ENCODE measurements around the gene PRPF38A. TPM values are rescaled to one million over a fixed set of nuclear protein-coding genes. Genes with fewer than 3 reads are reported as not detected.

The PRPF38A gene
- polyA plus RNA-seq (2013), result 51.9 TPM

- peak; percentile 98 to 99 (median 99) for DNase-seq
- no peaks in the 10 kb centered on the region for H3K27me3 ChIP-seq (replicated peaks in 2 of 5; ENCODE audit: control insufficient read depth in 4 of 5, insufficient read depth in 5 of 5, low read length in 4 of 5)
- ChIA-PET CTCF (interaction anchor here (1.0 to 2.4 kb wide), 5 partner anchors 11 to 28 kb away, joined by 3 to 9 read pairs (median 3); no protein-coding TSS in a partner anchor), POLR2A (interaction anchor here (0.8 to 1.6 kb wide), 5 partner anchors 9 to 283 kb away, joined by 3 to 10 read pairs (median 4); no protein-coding TSS in a partner anchor)
- H3K36me3 ChIP-seq (ENCODE audit: control insufficient read depth in 4 of 4, insufficient read depth in 4 of 4, low read length in 3 of 4), result peaks cover 16 to 49% (median 30%) of the 10 kb centered on the region in 4 experiments
- H3K4me3 ChIP-seq (ENCODE audit: control insufficient read depth in 1 of 7, extremely low read depth in 1 of 7, insufficient read depth in 4 of 7, low read depth in 2 of 7, low read length in 6 of 7), result peak within 1 kb of the TSS; percentile 85 to 98 (median 97)
- peak within 1 kb of the TSS; percentile 96 to 99 for H3K27ac ChIP-seq (ENCODE audit: insufficient read depth in 1 of 2, low read depth in 1 of 2, low read length in 2 of 2, poor library complexity in 1 of 2, severe bottlenecking in 2 of 2)
- H3K4me1 ChIP-seq (ENCODE audit: control extremely low read depth in 1 of 4, control insufficient read depth in 4 of 4, insufficient read depth in 4 of 4, low read length in 3 of 4), result peaks cover 4 to 25% (median 19%) of the 10 kb centered on the region in 4 experiments
- 0% methylated on average over 55 of the region's 57 CpGs for WGBS (ENCODE audit: insufficient coverage)
- no peaks in the 10 kb centered on the region for H3K9me3 ChIP-seq (ENCODE audit: control extremely low read depth in 1 of 5, control insufficient read depth in 4 of 5, insufficient read depth in 2 of 5, low read depth in 1 of 5, low read length in 4 of 5)
These were observed at the start of gene PRPF38A, which contains the start of gene ORC1 for GRCh38 chr1:52404116-52404974. Gene PRPF38A, plus strand, starts transcription at chr1:52404602. Its CDS starts 148 bp downstream, at chr1:52404750. Gene ORC1, minus strand, starts transcription at chr1:52404423. Its CDS starts 2,200 bp downstream, at chr1:52402223.

DNA sequence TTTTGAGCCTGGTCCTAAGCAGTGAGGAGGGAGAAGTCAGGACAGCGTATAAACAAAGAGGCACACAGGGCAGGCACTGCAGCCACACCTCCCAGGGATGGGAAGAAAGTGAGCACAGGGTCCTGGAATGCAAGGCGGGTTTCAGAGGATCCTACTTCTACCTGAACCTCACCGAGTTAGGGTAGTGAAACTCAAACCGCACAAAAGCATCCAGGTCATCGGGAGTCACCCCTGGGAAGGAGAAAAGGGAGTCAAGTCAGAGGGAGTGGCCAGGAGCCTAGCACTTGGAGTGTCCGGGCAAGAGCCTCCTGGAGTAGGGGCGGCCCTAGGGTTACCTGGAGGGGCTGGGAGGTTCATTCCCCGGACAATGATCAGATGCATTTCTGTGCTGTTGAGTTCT, 49.0 kb upstream of the PRPF38A start:
- no peak for DNase-seq
- H3K36me3 ChIP-seq (ENCODE audit: control insufficient read depth in 4 of 4, insufficient read depth in 4 of 4, low read length in 3 of 4), result peaks cover 29 to 89% (median 68%) of the 10 kb centered on the region in 4 experiments
- H3K9me3 ChIP-seq (ENCODE audit: control extremely low read depth in 1 of 5, control insufficient read depth in 4 of 5, insufficient read depth in 2 of 5, low read depth in 1 of 5, low read length in 4 of 5), result no peaks in the 10 kb centered on the region
- 98% methylated on average over 5 of the region's 8 CpGs for WGBS (ENCODE audit: insufficient coverage)
- no peak overlapping the region for H3K27ac ChIP-seq (ENCODE audit: insufficient read depth in 1 of 2, low read depth in 1 of 2, low read length in 2 of 2, poor library complexity in 1 of 2, severe bottlenecking in 2 of 2)
- ChIA-PET POLR2A (no interaction called here), CTCF (no interaction called here)
- H3K4me3 ChIP-seq (ENCODE audit: control insufficient read depth in 1 of 7, extremely low read depth in 1 of 7, insufficient read depth in 4 of 7, low read depth in 2 of 7, low read length in 6 of 7), result no peak overlapping the region
- no peaks in the 10 kb centered on the region for H3K27me3 ChIP-seq (replicated peaks in 2 of 5; ENCODE audit: control insufficient read depth in 4 of 5, insufficient read depth in 5 of 5, low read length in 4 of 5)
- no peaks in the 10 kb centered on the region for H3K4me1 ChIP-seq (ENCODE audit: control extremely low read depth in 1 of 4, control insufficient read depth in 4 of 4, insufficient read depth in 4 of 4, low read length in 3 of 4)

DNA sequence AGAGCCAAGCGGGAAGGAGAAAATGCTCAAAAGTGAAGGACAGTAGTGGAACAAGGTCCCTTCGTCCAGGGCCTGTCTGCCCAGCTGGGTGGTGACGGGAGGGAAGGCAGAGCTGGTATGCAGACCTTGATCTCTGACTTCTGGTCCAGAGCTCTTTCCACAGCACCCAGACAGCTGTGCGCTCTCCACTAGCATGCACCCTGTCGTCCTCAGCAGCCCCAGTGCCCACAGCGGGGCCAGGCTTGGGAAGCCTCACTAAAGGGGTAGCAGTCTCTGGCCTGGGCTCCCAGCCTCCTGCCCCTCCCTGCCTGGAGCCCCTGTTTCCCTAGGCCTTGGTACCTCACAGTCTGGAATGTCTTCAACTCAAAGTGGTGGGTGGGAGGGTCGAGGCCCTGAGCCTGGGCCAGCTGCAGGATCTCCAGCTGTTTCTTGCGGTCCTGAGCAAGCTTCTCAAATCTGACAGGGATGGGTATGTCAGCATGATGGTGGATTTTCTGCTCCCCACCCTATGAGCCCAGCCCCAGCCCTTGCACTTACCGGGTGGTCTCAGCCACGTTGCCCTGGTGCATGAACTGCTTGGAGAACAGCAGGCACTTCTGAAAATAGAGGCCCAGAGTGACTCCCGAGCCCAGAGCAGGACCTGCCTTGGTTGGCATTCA, 48.4 kb upstream of the PRPF38A start:
- H3K27ac ChIP-seq (ENCODE audit: insufficient read depth in 1 of 2, low read depth in 1 of 2, low read length in 2 of 2, poor library complexity in 1 of 2, severe bottlenecking in 2 of 2), result no peak overlapping the region
- H3K27me3 ChIP-seq (replicated peaks in 2 of 5; ENCODE audit: control insufficient read depth in 4 of 5, insufficient read depth in 5 of 5, low read length in 4 of 5), result no peaks in the 10 kb centered on the region
- H3K4me3 ChIP-seq (ENCODE audit: control insufficient read depth in 1 of 7, extremely low read depth in 1 of 7, insufficient read depth in 4 of 7, low read depth in 2 of 7, low read length in 6 of 7), result no peak overlapping the region
- ChIA-PET POLR2A (no interaction called here), CTCF (no interaction called here)
- H3K9me3 ChIP-seq (ENCODE audit: control extremely low read depth in 1 of 5, control insufficient read depth in 4 of 5, insufficient read depth in 2 of 5, low read depth in 1 of 5, low read length in 4 of 5), result no peaks in the 10 kb centered on the region
- WGBS (ENCODE audit: insufficient coverage), result 97% methylated on average over 9 of the region's 11 CpGs
- H3K4me1 ChIP-seq (ENCODE audit: control extremely low read depth in 1 of 4, control insufficient read depth in 4 of 4, insufficient read depth in 4 of 4, low read length in 3 of 4), result no peaks in the 10 kb centered on the region
- DNase-seq, result no peak
- H3K36me3 ChIP-seq (ENCODE audit: control insufficient read depth in 4 of 4, insufficient read depth in 4 of 4, low read length in 3 of 4), result peaks cover 31 to 92% (median 73%) of the 10 kb centered on the region in 4 experiments

GRCh38 chr1:52356818-52357355, 47.5 kb upstream of the PRPF38A start:
- POLR2A ChIA-PET, result no interaction called here
- WGBS (ENCODE audit: insufficient coverage), result 98% methylated on average over 7 of the region's 8 CpGs
- Histone ChIP-seq H3K9me3 (ENCODE audit: control extremely low read depth in 1 of 5, control insufficient read depth in 4 of 5, insufficient read depth in 2 of 5, low read depth in 1 of 5, low read length in 4 of 5) (no peaks in the 10 kb centered on the region), H3K4me3 (ENCODE audit: control insufficient read depth in 1 of 7, extremely low read depth in 1 of 7, insufficient read depth in 4 of 7, low read depth in 2 of 7, low read length in 6 of 7) (no peak overlapping the region), H3K36me3 (ENCODE audit: control insufficient read depth in 4 of 4, insufficient read depth in 4 of 4, low read length in 3 of 4) (peaks cover 33 to 98% (median 80%) of the 10 kb centered on the region in 4 experiments), H3K27ac (ENCODE audit: insufficient read depth in 1 of 2, low read depth in 1 of 2, low read length in 2 of 2, poor library complexity in 1 of 2, severe bottlenecking in 2 of 2) (no peak overlapping the region), H3K27me3 (replicated peaks in 2 of 5; ENCODE audit: control insufficient read depth in 4 of 5, insufficient read depth in 5 of 5, low read length in 4 of 5) (no peaks in the 10 kb centered on the region), H3K4me1 (ENCODE audit: control extremely low read depth in 1 of 4, control insufficient read depth in 4 of 4, insufficient read depth in 4 of 4, low read length in 3 of 4) (no peaks in the 10 kb centered on the region)
- CTCF ChIA-PET, result no interaction called here
- no peak for DNase-seq

DNA sequence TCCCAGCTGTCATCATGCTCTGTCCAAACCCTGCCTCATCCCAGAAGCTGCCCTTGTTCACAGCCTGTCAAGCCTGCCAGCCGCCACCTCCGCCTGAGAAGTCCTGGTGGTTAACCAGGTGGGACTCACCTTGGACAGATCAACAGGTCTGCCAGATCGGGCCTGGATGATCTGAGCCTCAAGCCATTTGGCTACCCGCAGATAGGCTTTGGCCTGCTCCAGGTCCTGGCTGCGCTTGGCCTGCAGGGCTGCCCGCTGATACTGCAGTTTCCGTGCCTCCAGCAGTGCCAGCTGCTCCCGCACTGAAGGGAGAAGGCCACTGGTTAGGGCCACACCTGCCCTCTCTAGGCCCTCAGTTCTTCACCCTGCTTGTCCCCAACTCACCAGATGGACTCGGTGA, 47.0 kb upstream of the PRPF38A start:
- H3K27me3 ChIP-seq (replicated peaks in 2 of 5; ENCODE audit: control insufficient read depth in 4 of 5, insufficient read depth in 5 of 5, low read length in 4 of 5), result no peaks in the 10 kb centered on the region
- DNase-seq, result no peak
- peaks cover 33 to 100% (median 84%) of the 10 kb centered on the region in 4 experiments for H3K36me3 ChIP-seq (ENCODE audit: control insufficient read depth in 4 of 4, insufficient read depth in 4 of 4, low read length in 3 of 4)
- ChIA-PET CTCF (no interaction called here), POLR2A (no interaction called here)
- no peak overlapping the region for H3K4me3 ChIP-seq (ENCODE audit: control insufficient read depth in 1 of 7, extremely low read depth in 1 of 7, insufficient read depth in 4 of 7, low read depth in 2 of 7, low read length in 6 of 7)
- H3K9me3 ChIP-seq (ENCODE audit: control extremely low read depth in 1 of 5, control insufficient read depth in 4 of 5, insufficient read depth in 2 of 5, low read depth in 1 of 5, low read length in 4 of 5), result no peaks in the 10 kb centered on the region
- H3K4me1 ChIP-seq (ENCODE audit: control extremely low read depth in 1 of 4, control insufficient read depth in 4 of 4, insufficient read depth in 4 of 4, low read length in 3 of 4), result no peaks in the 10 kb centered on the region
- WGBS (ENCODE audit: insufficient coverage), result 98% methylated on average over 8 of the region's 9 CpGs
- no peak overlapping the region for H3K27ac ChIP-seq (ENCODE audit: insufficient read depth in 1 of 2, low read depth in 1 of 2, low read length in 2 of 2, poor library complexity in 1 of 2, severe bottlenecking in 2 of 2)

DNA sequence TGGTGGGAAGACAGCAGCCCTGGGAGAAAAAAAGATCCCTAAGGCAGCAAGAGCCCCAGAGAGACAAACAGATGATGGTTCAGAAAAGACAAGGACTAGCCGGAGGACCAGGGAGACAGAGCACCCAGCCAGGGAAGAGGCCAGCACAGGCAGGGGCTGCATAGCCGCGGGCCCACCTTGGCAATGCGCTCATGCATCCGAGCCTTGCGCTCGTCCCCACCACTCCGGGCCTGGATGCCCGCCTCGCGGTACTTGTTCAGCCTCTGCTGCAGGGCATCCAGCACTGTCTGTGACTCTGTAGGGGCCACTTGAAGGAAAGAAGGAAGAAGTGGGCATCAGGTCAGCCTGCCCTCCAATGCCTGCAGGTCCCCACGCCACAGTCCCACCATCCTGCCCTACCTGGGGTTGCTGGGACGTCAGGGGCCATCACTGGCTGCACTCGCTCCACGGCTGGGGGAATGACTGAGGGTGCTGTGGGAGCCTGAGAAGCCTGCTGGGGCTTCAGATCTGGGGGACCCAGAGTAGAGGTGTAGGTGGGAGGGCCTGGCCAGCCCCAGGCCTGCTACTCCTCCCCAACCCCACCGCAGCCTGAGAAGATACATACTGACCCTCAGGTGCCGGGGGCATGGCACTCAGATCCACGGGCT, 45.4 kb upstream of the PRPF38A start:
- H3K27ac ChIP-seq (ENCODE audit: insufficient read depth in 1 of 2, low read depth in 1 of 2, low read length in 2 of 2, poor library complexity in 1 of 2, severe bottlenecking in 2 of 2), result no peak overlapping the region
- H3K9me3 ChIP-seq (ENCODE audit: control extremely low read depth in 1 of 5, control insufficient read depth in 4 of 5, insufficient read depth in 2 of 5, low read depth in 1 of 5, low read length in 4 of 5), result no peaks in the 10 kb centered on the region
- no peaks in the 10 kb centered on the region for H3K27me3 ChIP-seq (replicated peaks in 2 of 5; ENCODE audit: control insufficient read depth in 4 of 5, insufficient read depth in 5 of 5, low read length in 4 of 5)
- CTCF ChIA-PET, result interaction anchor here (1.5 to 2.4 kb wide), 2 partner anchors 8 to 10 kb away, joined by 3 to 6 read pairs; no protein-coding TSS in a partner anchor
- no peak overlapping the region for H3K4me3 ChIP-seq (ENCODE audit: control insufficient read depth in 1 of 7, extremely low read depth in 1 of 7, insufficient read depth in 4 of 7, low read depth in 2 of 7, low read length in 6 of 7)
- DNase-seq, result no peak
- no peaks in the 10 kb centered on the region for H3K4me1 ChIP-seq (ENCODE audit: control extremely low read depth in 1 of 4, control insufficient read depth in 4 of 4, insufficient read depth in 4 of 4, low read length in 3 of 4)
- POLR2A ChIA-PET, result no interaction called here
- WGBS (ENCODE audit: insufficient coverage), result 98% methylated on average over 9 of the region's 18 CpGs
- peaks cover 31 to 93% (median 78%) of the 10 kb centered on the region in 4 experiments for H3K36me3 ChIP-seq (ENCODE audit: control insufficient read depth in 4 of 4, insufficient read depth in 4 of 4, low read length in 3 of 4)
